ENCODE data around the gene ATAT1.

- TF ChIP-seq, protein P1, sequence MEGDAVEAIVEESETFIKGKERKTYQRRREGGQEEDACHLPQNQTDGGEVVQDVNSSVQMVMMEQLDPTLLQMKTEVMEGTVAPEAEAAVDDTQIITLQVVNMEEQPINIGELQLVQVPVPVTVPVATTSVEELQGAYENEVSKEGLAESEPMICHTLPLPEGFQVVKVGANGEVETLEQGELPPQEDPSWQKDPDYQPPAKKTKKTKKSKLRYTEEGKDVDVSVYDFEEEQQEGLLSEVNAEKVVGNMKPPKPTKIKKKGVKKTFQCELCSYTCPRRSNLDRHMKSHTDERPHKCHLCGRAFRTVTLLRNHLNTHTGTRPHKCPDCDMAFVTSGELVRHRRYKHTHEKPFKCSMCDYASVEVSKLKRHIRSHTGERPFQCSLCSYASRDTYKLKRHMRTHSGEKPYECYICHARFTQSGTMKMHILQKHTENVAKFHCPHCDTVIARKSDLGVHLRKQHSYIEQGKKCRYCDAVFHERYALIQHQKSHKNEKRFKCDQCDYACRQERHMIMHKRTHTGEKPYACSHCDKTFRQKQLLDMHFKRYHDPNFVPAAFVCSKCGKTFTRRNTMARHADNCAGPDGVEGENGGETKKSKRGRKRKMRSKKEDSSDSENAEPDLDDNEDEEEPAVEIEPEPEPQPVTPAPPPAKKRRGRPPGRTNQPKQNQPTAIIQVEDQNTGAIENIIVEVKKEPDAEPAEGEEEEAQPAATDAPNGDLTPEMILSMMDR (conservative IDR thresholded peaks at IDR 0.05; ENCODE audit: low read depth in 2 of 2): no peak
- no peak for TF ChIP-seq EZH2 (IDR thresholded peaks at IDR 0.05; ENCODE audit: low read depth, unreplicated experiment)
- no peak for TF ChIP-seq REST (IDR thresholded peaks at IDR 0.05; ENCODE audit: unreplicated experiment)
- no peak for TF ChIP-seq EZH2phosphoT487 (IDR thresholded peaks at IDR 0.05; ENCODE audit: unreplicated experiment)
- no peak for TF ChIP-seq POLR2AphosphoS5 (IDR thresholded peaks at IDR 0.05; ENCODE audit: low read depth)
- TF ChIP-seq, protein P2, sequence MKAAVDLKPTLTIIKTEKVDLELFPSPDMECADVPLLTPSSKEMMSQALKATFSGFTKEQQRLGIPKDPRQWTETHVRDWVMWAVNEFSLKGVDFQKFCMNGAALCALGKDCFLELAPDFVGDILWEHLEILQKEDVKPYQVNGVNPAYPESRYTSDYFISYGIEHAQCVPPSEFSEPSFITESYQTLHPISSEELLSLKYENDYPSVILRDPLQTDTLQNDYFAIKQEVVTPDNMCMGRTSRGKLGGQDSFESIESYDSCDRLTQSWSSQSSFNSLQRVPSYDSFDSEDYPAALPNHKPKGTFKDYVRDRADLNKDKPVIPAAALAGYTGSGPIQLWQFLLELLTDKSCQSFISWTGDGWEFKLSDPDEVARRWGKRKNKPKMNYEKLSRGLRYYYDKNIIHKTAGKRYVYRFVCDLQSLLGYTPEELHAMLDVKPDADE (IDR thresholded peaks at IDR 0.05): no peak
- TF ChIP-seq CREB1 (CRISPR knock-in tag; IDR thresholded peaks at IDR 0.05; ENCODE audit: low read depth): no peak
Observed at GRCh38 chr6:30654798-30655742, 28.4 kb downstream of the ATAT1 start.
